ENCODE measurements around the gene PNPLA8.

PNPLA8 gene

DNA sequence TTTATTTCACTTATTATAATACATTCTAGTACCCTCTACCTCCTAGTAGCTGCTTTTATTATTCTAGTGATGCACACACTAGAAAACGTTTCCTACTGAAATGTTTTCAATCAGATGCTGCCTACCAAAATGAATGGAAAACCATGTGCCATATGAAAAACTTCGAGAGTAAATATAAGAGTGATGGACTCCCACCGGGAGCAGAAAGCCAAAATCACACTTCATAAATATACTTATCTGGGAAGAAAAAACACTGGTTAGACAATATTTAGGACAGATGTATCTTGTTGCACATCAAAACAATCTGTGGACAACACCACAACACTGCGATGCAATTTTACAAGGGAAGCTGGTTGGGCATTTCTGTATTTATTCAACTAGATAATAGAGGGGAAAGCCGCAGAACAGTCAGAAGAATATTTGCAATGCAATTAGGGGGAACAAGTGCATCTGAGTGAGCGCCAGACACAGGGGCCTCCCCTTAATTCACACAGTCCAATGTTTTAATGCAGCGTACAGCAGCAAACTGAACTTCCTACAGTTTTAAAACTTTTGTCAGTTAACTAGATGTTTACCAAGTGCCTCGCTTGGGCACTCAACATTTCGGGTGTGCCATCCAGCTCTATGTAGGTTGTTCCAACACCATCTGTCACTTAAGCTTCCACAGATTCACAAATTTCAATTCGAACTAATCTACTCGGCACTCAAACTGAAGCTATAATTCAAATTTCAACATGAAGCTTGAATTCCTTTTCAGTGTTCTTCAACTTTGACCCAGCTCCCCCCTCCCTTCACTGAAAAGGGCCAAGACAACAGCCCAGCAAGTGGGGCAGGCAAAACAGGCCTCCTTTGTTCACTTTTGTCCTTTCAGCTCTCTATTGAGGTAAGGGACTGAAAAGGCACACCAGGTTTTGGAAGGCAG lies 77.1 kb downstream of the PNPLA8 start:
- DNase-seq (ENCODE audit: low read depth in 2 of 3, low spot score in 2 of 3): no peak

- peak in 1 of 3 experiments; percentile 8 for DNase-seq (ENCODE audit: low read depth in 2 of 3, low spot score in 2 of 3)
Observed at GRCh38 chr7:108442039-108442568, 83.8 kb downstream of the PNPLA8 start.

DNA sequence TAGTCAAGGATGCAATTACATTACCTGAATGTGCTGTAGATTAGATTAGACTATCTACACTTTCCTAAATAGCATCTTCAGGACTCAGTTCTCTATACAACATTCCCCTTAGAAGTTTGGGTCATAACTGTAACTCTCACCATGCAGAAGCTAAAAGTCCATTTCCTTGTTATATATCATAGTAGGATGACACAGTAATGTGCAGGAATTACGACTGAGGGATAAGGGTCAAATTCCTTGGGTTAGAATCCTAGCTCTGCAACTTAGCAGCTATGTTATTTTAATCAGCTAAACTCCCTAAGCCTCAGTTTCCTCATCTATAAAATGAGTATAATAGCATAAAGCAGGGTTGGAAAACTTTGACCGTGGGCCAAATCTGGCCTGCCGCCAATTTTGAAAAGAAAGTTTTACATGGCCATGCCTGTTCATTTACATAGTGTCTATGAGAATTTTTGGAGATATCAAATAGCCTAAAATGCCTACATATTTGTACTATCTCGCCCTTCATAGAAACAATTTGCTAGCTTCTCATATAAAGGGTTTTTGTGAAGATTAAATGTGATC lies 84.5 kb downstream of the PNPLA8 start:
- DNase-seq (ENCODE audit: low read depth in 2 of 3, low spot score in 2 of 3): no peak

- DNase-seq (ENCODE audit: low read depth in 2 of 3, low spot score in 2 of 3): no peak
Observed at GRCh38 chr7:108440613-108441012, 85.3 kb downstream of the PNPLA8 start.

DNA sequence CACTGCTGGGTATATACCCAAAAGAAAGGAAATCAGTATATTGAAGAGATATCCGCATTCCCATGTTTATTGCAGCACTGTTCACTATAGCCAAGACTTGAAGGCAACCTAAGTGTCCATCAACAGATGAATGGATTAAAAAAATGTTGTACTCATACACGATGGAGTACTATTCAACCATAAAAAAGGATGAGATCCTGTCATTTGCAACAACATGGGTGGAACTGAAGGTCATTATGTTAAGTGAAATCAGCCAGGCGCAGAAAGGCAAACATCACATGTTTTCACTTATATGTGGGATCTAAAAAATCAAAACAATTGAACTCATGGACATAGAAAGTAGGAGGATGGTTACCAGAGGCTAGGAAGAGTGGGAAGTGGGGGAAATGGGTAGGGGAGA lies 89.0 kb downstream of the PNPLA8 start:
- DNase-seq (ENCODE audit: low read depth in 2 of 3, low spot score in 2 of 3): no peak

DNA sequence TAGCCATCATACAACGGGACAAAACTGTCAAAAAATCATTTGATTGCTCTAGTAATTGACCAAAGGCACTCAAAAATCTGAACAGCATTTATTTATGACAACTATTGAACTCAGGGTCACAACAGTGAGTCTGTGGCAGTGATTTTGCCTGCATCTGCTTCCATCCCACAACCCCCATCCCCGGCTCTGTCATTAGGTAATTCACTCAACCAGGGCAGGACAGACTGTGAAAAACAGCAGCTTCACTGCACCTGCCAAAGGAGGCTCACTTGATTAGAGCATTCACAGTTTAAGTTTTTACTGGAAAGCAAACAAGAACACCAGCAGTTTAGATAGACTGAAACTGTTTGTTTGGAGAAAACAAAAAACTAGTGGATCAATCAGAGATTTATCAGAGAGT lies 91.9 kb downstream of the PNPLA8 start:
- DNase-seq (ENCODE audit: low read depth in 2 of 3, low spot score in 2 of 3): no peak

DNA sequence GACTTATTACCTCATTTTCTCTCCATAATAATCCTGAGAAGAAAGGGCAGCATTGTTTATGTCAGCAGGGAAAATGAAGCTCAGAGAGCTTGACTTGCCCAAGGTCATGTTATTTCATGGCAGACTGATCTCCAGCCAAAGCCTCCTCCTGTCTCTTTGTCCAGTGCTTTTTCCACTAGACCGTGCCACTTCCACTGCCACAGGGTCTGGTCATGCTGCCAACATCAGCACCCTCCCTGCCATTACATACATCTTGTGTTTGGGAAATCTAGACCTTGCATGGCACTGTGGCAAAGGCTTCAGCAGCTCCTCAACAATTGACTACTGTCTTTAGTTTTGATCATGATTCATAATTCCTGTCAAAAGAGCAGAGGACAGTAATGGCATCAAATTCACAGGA lies 94.8 kb downstream of the PNPLA8 start:
- DNase-seq (ENCODE audit: low read depth in 2 of 3, low spot score in 2 of 3): no peak

DNA sequence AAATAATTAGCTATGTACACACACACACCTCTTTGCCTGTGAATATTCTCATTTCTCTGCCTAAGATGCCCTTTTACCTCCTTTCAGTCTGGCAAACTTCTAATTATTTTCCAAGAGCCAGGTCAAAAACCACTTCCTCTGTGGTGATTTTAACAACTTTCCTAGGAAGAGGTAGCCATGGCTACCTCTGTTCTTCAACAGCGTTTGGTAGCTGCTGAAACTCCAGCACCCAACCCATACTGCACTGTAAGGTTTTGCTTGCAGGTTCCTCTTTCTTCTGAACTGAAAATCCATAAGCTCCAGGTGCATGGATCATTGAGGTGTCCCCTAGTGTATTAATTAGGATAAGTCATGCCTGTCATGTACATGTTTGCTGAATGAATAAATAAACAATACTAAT lies 95.3 kb downstream of the PNPLA8 start:
- no peak for DNase-seq (ENCODE audit: low read depth in 2 of 3, low spot score in 2 of 3)

GRCh38 chr7:108427766-108428165 lies 98.2 kb downstream of the PNPLA8 start:
- DNase-seq (ENCODE audit: low read depth in 2 of 3, low spot score in 2 of 3): no peak

- no peak for DNase-seq (ENCODE audit: low read depth in 2 of 3, low spot score in 2 of 3)
Observed at GRCh38 chr7:108425714-108426275, 100.1 kb downstream of the PNPLA8 start.

DNA sequence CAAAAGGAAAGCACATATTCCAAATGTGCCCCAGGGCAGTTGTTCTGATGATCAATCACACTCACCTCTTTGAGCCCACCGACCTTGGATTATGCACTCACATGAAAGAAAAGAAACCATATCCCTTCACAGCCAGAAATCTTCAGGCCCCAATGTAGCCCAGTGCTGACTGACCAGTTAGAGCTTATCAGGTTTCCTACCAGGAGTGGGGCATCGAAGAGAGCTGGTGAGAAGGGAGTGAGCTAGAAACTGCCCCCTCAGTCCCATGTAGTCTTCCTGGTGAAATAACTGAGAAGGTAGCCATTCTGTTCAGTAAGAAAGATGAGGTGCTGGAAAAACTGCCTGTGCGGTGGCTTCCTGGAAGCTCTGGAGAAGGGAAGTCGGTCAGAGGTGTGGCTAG lies 101.9 kb downstream of the PNPLA8 start:
- no peak for DNase-seq (ENCODE audit: low read depth in 2 of 3, low spot score in 2 of 3)

GRCh38 chr7:108423089-108423989 lies 102.6 kb downstream of the PNPLA8 start:
- DNase-seq (ENCODE audit: low read depth in 2 of 3, low spot score in 2 of 3): no peak

DNA sequence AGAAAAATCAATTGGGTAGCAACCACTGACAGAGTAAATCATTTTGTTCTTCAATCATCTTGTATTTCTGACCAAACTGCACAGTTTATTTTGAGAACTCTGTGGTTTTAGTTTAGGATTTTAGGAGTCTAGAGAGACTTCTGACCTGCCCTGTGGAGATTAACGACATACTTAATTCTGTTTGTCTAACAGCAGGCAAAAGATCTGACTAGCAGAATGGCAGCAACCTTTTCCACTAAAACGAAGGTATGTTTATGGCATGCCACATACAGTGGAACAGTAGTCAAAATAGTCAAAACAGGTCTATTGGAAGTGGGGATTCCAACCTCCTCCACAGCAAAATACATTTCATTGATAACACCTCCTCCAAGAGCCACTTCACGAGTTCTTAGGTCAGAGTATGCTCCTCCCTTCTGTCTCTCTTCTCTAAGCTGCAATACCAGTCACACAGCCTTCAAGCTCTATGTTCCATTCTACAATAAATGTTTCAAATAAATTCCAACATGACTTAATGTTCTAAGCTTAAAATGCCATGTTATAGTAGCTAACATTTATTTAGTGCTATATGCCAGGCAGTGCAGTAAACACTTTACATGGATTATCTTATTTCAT lies 104.1 kb downstream of the PNPLA8 start:
- no peak for DNase-seq (ENCODE audit: low read depth in 2 of 3, low spot score in 2 of 3)
